Breast epithelium (tissue), 3 donors: ENCODE data around the gene INSR.

Experiments used
- POLR2A ChIP-seq: fragments of 450-650 bp; IDR thresholded peaks from one replicate; pipeline ENCODE4 v1.6.1; 2016; ENCODE audit warnings: antibody characterized with exemption, mild to moderate bottlenecking, moderate library complexity
- POLR2AphosphoS5 ChIP-seq, 3 donors: sonication (generic); formaldehyde crosslinking; IDR thresholded peaks; one replicate each; pipeline ENCODE4 v1.6.1; 2017; ENCODE audit warnings: antibody characterized with exemption in 3 of 3
- TF ChIP-seq, protein P1 (sequence below), 3 donors: fragments of 450-650 bp; IDR thresholded peaks; one replicate each; pipeline ENCODE4 v1.5.1; 2016 to 2017; ENCODE audit warnings: antibody characterized with exemption in 3 of 3, mild to moderate bottlenecking in 3 of 3, moderate library complexity in 3 of 3

- TF ChIP-seq POLR2AphosphoS5 (IDR thresholded peaks at IDR 0.05) (no peak), POLR2A (no peak)
- TF ChIP-seq, protein P1, sequence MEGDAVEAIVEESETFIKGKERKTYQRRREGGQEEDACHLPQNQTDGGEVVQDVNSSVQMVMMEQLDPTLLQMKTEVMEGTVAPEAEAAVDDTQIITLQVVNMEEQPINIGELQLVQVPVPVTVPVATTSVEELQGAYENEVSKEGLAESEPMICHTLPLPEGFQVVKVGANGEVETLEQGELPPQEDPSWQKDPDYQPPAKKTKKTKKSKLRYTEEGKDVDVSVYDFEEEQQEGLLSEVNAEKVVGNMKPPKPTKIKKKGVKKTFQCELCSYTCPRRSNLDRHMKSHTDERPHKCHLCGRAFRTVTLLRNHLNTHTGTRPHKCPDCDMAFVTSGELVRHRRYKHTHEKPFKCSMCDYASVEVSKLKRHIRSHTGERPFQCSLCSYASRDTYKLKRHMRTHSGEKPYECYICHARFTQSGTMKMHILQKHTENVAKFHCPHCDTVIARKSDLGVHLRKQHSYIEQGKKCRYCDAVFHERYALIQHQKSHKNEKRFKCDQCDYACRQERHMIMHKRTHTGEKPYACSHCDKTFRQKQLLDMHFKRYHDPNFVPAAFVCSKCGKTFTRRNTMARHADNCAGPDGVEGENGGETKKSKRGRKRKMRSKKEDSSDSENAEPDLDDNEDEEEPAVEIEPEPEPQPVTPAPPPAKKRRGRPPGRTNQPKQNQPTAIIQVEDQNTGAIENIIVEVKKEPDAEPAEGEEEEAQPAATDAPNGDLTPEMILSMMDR (IDR thresholded peaks at IDR 0.05), result no peak
Observed at GRCh38 chr19:7063764-7064418, 230.3 kb downstream of the INSR start.
